Measurements from ENCODE around the gene AP3S1.

The AP3S1 gene

GRCh38 chr5:115816226-115817081 is 25.3 kb upstream of the AP3S1 start, which contains the start of gene CDO1 (continued):
- TF ChIP-seq ZNF280D (tag by site-specific recombination; IDR thresholded peaks at IDR 0.05) (no peak), ZNF747 (tag by site-specific recombination; IDR thresholded peaks at IDR 0.05) (no peak), ZFP37 (tag by site-specific recombination; IDR thresholded peaks at IDR 0.05) (peak; percentile 89; the same call in 1 of the 2 replicates), ZNF660 (tag by site-specific recombination; IDR thresholded peaks at IDR 0.05) (peak; percentile 79), ZNF692 (tag by site-specific recombination; IDR thresholded peaks at IDR 0.05) (peak; percentile 94), REST (tag by site-specific recombination; IDR thresholded peaks at IDR 0.05) (peak; percentile 12; the same call in 1 of the 2 replicates), HOXD13 (CRISPR knock-in tag; IDR thresholded peaks at IDR 0.05; ENCODE audit: borderline replicate concordance) (no peak), ZNF398 (tag by site-specific recombination; IDR thresholded peaks at IDR 0.05) (peak; percentile 37; the same call in 1 of the 2 replicates), ZNF629 (tag by site-specific recombination; IDR thresholded peaks at IDR 0.05) (peak; percentile 49; the same call in 1 of the 2 replicates), ZNF266 (tag by site-specific recombination; IDR thresholded peaks at IDR 0.05; ENCODE audit: low read depth) (no peak), ZNF112 (tag by site-specific recombination; IDR thresholded peaks at IDR 0.05) (no peak), ZNF354C (tag by site-specific recombination; IDR thresholded peaks at IDR 0.05; ENCODE audit: borderline replicate concordance, low read depth) (no peak), ZNF174 (tag by site-specific recombination; IDR thresholded peaks at IDR 0.05) (no peak), ZNF335 (tag by site-specific recombination; conservative IDR thresholded peaks at IDR 0.05) (peak; percentile 80), ZBTB7A (tag by site-specific recombination; IDR thresholded peaks at IDR 0.05; ENCODE audit: low read depth) (no peak), ZNF544 (tag by site-specific recombination; IDR thresholded peaks at IDR 0.05) (no peak), ZNF768 (tag by site-specific recombination; IDR thresholded peaks at IDR 0.05) (0 out of 2 replicates have a peak, but pooled peaks have one; percentile 6), PRDM10 (tag by site-specific recombination; IDR thresholded peaks at IDR 0.05) (peak; percentile 99), ZNF140 (tag by site-specific recombination; IDR thresholded peaks at IDR 0.05) (no peak; the same call in 1 of the 2 replicates), KLF9 (tag by site-specific recombination; IDR thresholded peaks at IDR 0.05; ENCODE audit: low read depth) (peak; percentile 21; the same call in 1 of the 2 replicates), ATF2 (tag by site-specific recombination; IDR thresholded peaks at IDR 0.05; ENCODE audit: low read depth) (peak; percentile 51; the same call in 1 of the 2 replicates), ZNF600 (tag by site-specific recombination; IDR thresholded peaks at IDR 0.05) (peak; percentile 93), ZNF324 (tag by site-specific recombination; IDR thresholded peaks at IDR 0.05) (0 out of 2 replicates have a peak, but pooled peaks have one; percentile 28)

Data from HEK293 (cell line).